Mesothelial cell of epicardium (in vitro differentiated cells): ENCODE data around the gene HSPA12A. TPM values are rescaled to one million over a fixed set of nuclear protein-coding genes. Genes with fewer than 3 reads are reported as not detected.

Source experiments
- DNase-seq, 2 experiments: peaks; one replicate each; pipeline ENCODE4 v3.0.0; 2021; ENCODE audit warnings: low spot score in 2 of 2; ENCODE audit not compliant: unreplicated experiment in 2 of 2
- H3K27ac Mint-ChIP-seq: 2 replicates; pipeline ENCODE4 v1.8.0; 2021; ENCODE audit warnings: mixed read lengths
- H3K27me3 Mint-ChIP-seq: 2 replicates; pipeline ENCODE4 v1.8.0; 2021; ENCODE audit warnings: low read depth, mixed read lengths
- H3K36me3 Mint-ChIP-seq: 2 replicates; pipeline ENCODE4 v1.8.0; 2021; ENCODE audit warnings: mixed read lengths
- H3K4me1 Mint-ChIP-seq: 2 replicates; pipeline ENCODE4 v1.8.0; 2021; ENCODE audit warnings: mixed read lengths
- H3K4me3 Mint-ChIP-seq: 2 replicates; pipeline ENCODE4 v1.8.0; 2021; ENCODE audit warnings: mild to moderate bottlenecking, moderate library complexity, mixed read lengths
- H3K9me3 Mint-ChIP-seq: 2 replicates; pipeline ENCODE4 v1.8.0; 2021; ENCODE audit warnings: mixed read lengths
- total RNA-seq: library from RNA; stranded (reverse); gene quantifications from 3 replicates; pipeline ENCODE4 v1.2.1, GENCODE V29; 2021
- TF ChIP-seq, protein P1 (sequence below): fragments of 200-600 bp; sonication (generic); IDR thresholded peaks from one replicate; pipeline ENCODE4 v1.5.0; 2021; ENCODE audit warnings: antibody characterized with exemption; ENCODE audit not compliant: unreplicated experiment

HSPA12A gene
- total RNA-seq, 1 donor from 2014 or later, result 11.8 TPM

DNA sequence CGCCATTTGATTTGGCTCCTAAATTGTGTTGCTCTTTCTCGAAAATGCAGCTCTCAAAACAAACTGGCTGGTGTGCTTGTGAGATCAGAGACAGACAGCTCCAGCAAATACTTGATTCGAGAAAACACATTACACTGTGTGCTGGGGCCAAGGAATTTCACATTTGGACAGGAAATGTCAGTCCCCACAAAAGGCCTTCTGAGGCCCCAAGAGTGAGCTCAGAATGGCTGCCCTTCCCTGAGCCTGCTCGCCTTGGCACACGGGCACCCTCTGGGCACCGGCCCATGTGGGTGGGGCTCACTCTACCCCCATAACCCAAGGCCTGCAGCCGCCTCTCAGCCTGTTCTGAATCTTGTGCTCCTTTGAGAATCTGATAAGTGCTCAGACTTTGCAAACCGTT, 13.9 kb upstream of the HSPA12A start:
- Mint-ChIP-seq H3K36me3 (no peaks in the 10 kb centered on the region), H3K27ac (no peak overlapping the region), H3K4me1 (peaks cover 2% of the 10 kb centered on the region), H3K27me3 (peaks cover 13% of the 10 kb centered on the region), H3K9me3 (peaks cover 4% of the 10 kb centered on the region), H3K4me3 (no peak overlapping the region)
- DNase-seq, result no peak
- TF ChIP-seq, protein P1, sequence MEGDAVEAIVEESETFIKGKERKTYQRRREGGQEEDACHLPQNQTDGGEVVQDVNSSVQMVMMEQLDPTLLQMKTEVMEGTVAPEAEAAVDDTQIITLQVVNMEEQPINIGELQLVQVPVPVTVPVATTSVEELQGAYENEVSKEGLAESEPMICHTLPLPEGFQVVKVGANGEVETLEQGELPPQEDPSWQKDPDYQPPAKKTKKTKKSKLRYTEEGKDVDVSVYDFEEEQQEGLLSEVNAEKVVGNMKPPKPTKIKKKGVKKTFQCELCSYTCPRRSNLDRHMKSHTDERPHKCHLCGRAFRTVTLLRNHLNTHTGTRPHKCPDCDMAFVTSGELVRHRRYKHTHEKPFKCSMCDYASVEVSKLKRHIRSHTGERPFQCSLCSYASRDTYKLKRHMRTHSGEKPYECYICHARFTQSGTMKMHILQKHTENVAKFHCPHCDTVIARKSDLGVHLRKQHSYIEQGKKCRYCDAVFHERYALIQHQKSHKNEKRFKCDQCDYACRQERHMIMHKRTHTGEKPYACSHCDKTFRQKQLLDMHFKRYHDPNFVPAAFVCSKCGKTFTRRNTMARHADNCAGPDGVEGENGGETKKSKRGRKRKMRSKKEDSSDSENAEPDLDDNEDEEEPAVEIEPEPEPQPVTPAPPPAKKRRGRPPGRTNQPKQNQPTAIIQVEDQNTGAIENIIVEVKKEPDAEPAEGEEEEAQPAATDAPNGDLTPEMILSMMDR, result no peak

DNA sequence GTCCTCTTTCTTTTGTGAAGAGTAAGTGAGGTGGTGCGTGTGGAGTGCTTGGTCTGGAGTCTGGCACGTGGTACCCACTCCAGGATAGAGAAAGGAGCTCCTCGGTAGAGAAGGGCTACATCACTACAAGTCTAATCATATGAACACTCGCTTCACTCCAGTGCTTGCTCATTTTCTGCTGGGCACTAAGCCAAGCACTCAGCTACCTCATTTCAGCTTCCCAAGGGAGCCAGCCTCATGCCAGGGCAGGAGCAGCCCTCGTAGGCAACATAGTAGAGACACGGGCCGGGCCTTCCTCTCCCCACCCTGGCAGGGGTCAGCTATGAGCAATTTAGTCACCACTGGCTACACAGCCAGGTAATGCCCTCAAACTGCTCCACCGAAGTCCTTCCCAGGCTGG, 11.4 kb upstream of the HSPA12A start:
- Mint-ChIP-seq H3K4me1 (peaks cover 2% of the 10 kb centered on the region), H3K4me3 (no peak overlapping the region)

DNA sequence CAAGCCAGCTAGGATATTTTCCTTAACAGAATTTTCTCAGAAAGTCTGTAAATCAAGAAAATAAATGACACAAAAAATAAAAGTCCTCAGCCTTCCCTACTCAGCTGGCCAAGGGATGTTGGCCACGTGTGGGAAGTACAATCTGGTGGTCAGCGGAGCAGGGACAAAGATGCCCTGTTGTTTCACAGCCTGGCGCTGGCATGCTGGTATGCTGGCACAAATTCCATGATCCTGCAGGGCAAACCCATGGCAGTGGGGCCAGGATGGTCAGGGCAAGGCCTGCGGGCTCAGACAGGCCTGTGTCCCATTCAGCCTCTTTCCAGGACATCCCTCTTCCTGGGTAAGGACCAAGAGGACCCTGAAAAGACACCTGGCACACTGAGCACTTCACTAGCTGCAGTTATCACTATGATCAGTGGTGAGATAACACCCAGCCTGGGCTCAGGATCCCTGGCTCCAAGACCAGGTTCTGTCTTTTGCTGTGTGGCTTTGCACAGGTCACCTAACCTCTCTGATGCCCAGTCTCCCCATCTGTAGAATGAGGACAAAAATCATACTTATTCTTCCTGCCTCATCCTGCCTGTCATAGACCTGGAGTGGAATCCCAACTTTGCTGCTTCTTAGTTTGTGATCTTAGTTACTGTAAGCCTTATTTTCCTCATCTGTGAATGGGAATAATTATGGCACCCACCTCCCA, 10.8 kb upstream of the HSPA12A start:
- no peak for DNase-seq
- Mint-ChIP-seq H3K27me3 (peaks cover 23% of the 10 kb centered on the region), H3K4me3 (no peak overlapping the region), H3K27ac (no peak overlapping the region), H3K4me1 (peaks cover 2% of the 10 kb centered on the region), H3K36me3 (no peaks in the 10 kb centered on the region), H3K9me3 (peaks cover 4% of the 10 kb centered on the region)
- TF ChIP-seq, protein P1, result no peak

More for the DNA sequence above, 11.4 kb upstream of the HSPA12A start:
- Mint-ChIP-seq H3K27me3 (peaks cover 23% of the 10 kb centered on the region), H3K9me3 (peaks cover 4% of the 10 kb centered on the region), H3K36me3 (no peaks in the 10 kb centered on the region), H3K27ac (no peak overlapping the region)
- TF ChIP-seq, protein P1, result no peak
- DNase-seq, result no peak

DNA sequence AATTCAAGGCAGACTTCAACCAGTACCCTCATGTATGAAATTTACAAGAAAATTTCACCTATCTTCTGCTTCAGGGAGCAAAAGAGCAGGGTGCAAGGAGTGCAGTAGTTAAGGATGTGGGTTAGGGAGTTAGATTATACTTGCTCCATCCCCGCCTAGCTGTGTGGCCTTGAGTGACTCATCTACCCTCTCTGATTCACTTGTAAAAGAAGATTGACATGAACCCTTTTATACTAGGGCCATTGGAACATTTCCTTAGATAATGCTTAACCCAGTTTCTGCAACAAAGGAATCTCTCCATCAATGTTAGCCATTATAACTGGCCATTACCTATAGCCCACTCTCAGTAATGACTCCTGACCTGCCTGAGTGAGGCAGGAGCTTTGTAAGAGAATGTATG, 10.2 kb upstream of the HSPA12A start:
- peaks cover 23% of the 10 kb centered on the region for H3K27me3 Mint-ChIP-seq
- no peak for DNase-seq
- TF ChIP-seq, protein P1, result no peak
- no peak overlapping the region for H3K27ac Mint-ChIP-seq
- H3K9me3 Mint-ChIP-seq, result peaks cover 4% of the 10 kb centered on the region
- no peaks in the 10 kb centered on the region for H3K36me3 Mint-ChIP-seq
- peaks cover 2% of the 10 kb centered on the region for H3K4me1 Mint-ChIP-seq
- no peak overlapping the region for H3K4me3 Mint-ChIP-seq

DNA sequence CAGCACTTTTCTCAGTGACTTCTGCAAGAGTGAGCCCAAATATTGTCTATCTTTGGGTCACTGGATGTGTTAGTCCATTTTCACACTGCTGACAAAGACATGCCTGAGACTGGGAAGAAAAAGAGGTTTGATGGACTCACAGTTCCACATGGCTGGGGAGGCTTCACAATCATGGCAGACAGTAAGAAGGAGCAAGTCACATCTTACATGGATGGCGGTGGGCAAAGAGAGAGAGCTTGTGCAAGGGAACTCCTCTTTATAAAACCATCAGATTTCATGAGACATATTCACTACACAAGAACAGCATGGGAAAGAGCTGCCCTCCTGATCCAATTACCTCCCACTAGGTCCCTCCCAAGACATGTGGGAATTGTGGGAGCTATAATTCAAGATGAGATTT, 6.1 kb upstream of the HSPA12A start:
- Mint-ChIP-seq H3K9me3 (no peaks in the 10 kb centered on the region), H3K27me3 (peaks cover 50% of the 10 kb centered on the region), H3K36me3 (no peaks in the 10 kb centered on the region), H3K27ac (no peak overlapping the region), H3K4me1 (peaks cover under 1% of the 10 kb centered on the region), H3K4me3 (no peak overlapping the region)
- DNase-seq, result no peak
- TF ChIP-seq, protein P1, result no peak
